ENCODE measurements around the gene TRIP12. TPM values are rescaled to one million over a fixed set of nuclear protein-coding genes. Genes with fewer than 3 reads are reported as not detected.
A peak's percentile ranks its signal among the peaks of the same experiment; 100 is the strongest.
"Not testable (repeated sequence)": the region's sequence is repeated elsewhere in the genome, so short reads cannot be mapped to it uniquely, and the experiment has no call there.

TRIP12 gene
- total RNA-seq, result 100 to 1,000 TPM; 224 to 229 TPM

DNA sequence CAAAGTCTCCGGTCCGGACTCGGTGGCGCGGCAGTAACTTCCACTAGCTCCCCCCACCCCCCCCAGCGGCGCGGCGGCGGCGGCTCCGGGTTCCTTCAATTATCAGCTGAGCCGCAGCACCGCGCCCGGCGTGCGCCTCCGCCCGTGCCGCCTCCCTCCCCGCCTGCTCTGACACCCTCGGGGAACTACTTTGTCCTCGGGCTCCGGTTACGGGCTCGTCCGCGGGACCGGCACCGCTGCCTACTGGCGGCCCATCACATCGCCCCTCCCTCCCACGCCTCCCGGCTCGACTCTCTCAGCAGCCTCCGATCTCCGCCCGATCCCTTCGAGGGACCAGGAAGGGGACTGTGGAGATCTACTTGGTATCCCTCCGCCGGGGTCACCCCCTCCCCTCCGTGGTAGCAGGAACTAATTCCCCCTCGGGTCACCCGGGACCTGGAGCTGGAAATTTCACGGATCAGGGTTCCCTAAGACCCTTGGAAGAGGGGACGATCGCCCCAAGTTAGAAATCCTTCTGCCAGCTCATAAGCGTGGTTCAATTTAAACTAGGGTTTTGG, at the start of gene TRIP12:
Gene TRIP12 (minus strand): TSS at position 118 of the 557 bp plus-strand sequence. CDS start 41,930 bp downstream, outside the sequence.
- peak within 1 kb of the TSS; percentile 93 for H3K4me3 Mint-ChIP-seq
- H3K27ac Mint-ChIP-seq, result peak within 1 kb of the TSS; percentile 98
- peaks cover 46% of the 10 kb centered on the region for H3K36me3 Mint-ChIP-seq (ENCODE audit: low read depth)
- H3K9me3 Mint-ChIP-seq, result no peaks in the 10 kb centered on the region
- peaks cover 51% of the 10 kb centered on the region for H3K4me1 Mint-ChIP-seq
- ChIA-PET CTCF (interaction anchor here (1.8 to 3.5 kb wide), 3 partner anchors 9 to 120 kb away, joined by 4 to 21 read pairs (median 11); no protein-coding TSS in a partner anchor), POLR2A (interaction anchor here (0.6 to 4.4 kb wide), 16 partner anchors 10 to 1542 kb away, joined by 3 to 39 read pairs (median 4); partner anchors contain the start of gene NCL)
- DNase-seq, result peak; percentile 89
- no peaks in the 10 kb centered on the region for H3K27me3 Mint-ChIP-seq

DNA sequence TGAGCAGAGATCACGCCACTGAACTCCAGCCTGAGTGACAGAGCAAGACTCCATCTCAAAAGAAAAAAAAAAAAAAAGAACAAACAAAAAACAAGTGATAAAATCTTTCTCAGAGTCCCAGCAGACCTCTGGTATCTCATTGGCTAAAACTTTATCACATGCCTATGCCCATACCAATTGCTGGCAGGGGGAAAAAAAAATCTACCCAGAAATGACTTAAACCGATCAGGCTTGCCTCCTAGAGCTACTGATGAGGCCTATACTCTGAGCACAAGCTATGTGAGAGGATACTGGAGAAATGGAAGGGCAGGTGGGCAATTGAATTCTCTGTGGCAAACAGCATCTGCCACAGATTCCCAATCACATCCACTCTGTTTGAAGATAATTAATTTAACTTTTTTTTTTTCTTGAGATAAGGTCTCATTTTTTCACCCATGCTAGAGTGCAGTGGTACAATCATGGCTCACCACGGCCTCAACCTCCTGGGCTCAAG, 49.5 kb upstream of the TRIP12 start:
- Mint-ChIP-seq H3K4me3 (no peak overlapping the region), H3K36me3 (ENCODE audit: low read depth) (no peaks in the 10 kb centered on the region), H3K4me1 (no peaks in the 10 kb centered on the region), H3K27ac (no peak overlapping the region), H3K9me3 (no peaks in the 10 kb centered on the region), H3K27me3 (no peaks in the 10 kb centered on the region)
- DNase-seq, result no peak
- ChIA-PET POLR2A (no interaction called here), CTCF (no interaction called here)

DNA sequence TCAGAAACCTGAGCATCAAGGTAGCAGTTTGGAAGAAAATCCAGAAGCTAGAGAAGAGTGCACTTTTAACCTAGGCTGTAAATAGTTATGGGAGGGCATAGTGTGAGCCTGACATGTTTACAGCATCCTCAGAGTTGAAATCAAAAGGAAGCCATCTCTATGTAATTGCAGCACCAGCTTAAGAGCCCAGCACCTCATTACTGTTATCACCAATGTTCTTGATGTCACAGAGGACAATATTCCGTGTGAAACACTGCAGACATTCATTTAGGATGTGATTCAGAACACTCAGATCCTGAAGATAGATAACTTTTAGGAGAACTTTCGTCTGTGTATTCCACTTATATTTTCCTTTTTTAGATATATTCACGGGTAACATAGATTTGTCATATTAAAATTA, 48.6 kb upstream of the TRIP12 start:
- CTCF ChIA-PET, result no interaction called here
- no peak overlapping the region for H3K4me3 Mint-ChIP-seq
- H3K9me3 Mint-ChIP-seq, result no peaks in the 10 kb centered on the region
- no peaks in the 10 kb centered on the region for H3K27me3 Mint-ChIP-seq
- no peak overlapping the region for H3K27ac Mint-ChIP-seq
- POLR2A ChIA-PET, result no interaction called here
- H3K36me3 Mint-ChIP-seq (ENCODE audit: low read depth), result no peaks in the 10 kb centered on the region
- H3K4me1 Mint-ChIP-seq, result no peaks in the 10 kb centered on the region
- no peak for DNase-seq

DNA sequence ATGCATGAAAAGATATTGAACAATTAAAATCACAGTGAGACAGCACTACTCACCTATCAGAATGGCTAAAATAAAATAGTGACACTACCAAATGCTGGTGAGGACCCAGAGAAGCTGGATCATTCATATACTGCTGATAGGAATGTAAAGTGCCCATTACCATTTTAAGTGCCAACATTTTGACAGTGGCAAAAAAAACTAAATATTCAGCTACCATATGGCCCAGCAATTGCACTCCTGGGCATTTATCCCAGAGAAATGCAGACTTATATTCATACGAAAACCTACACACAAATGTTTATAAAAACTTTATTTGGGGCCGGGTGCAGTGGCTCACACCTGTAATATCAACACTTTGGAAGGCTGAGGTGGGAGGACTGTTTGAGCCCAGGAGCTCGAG, 48.1 kb upstream of the TRIP12 start:
- Mint-ChIP-seq H3K27me3 (no peaks in the 10 kb centered on the region), H3K4me1 (no peaks in the 10 kb centered on the region), H3K9me3 (no peaks in the 10 kb centered on the region), H3K36me3 (ENCODE audit: low read depth) (no peaks in the 10 kb centered on the region), H3K27ac (no peak overlapping the region), H3K4me3 (no peak overlapping the region)
- DNase-seq, result no peak
- POLR2A ChIA-PET, result no interaction called here
- CTCF ChIA-PET, result no interaction called here

DNA sequence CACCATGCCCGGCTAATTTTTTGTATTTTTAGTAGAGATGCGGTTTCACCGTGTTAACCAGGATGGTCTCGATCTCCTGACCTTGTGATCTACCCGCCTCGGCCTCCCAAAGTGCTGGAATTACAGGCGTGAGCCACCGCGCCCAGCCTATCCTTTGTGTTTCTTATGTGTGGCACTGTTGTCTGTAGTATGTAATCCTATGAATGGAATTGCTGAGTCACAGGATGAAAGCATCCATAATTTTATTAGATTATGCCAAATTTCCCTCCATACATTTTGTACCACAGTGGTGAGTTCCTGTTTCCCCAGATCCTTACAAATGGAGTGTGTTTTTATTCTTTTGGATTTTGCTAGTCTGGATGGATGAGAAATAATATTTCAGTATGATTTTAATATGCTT, 41.8 kb upstream of the TRIP12 start:
- POLR2A ChIA-PET; H3K36me3 Mint-ChIP-seq (ENCODE audit: low read depth); H3K27ac Mint-ChIP-seq; DNase-seq; H3K4me3 Mint-ChIP-seq; H3K9me3 Mint-ChIP-seq; H3K27me3 Mint-ChIP-seq; H3K4me1 Mint-ChIP-seq; CTCF ChIA-PET: not testable (repeated sequence)

DNA sequence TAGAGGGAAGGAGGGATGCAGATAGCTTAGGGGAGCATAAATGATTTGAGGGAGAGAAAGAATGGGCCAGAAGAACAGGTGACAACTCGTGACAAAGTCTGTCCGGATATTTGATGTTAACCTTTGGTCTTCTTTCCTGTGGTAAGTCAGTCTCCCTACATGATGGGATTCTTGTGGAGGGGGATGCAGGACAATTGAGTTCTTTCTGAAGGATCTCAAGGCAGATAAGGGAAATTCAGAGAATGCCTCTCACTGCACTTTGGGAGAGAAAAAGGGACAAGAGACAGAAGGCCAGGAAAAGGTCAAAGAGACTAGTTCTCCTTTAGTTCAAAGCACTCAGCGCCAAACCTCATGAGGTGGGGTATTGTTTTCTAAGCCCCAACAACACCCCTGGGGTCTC, 34.7 kb upstream of the TRIP12 start:
- Mint-ChIP-seq H3K4me1 (no peaks in the 10 kb centered on the region), H3K36me3 (ENCODE audit: low read depth) (no peaks in the 10 kb centered on the region), H3K27ac (no peak overlapping the region), H3K27me3 (no peaks in the 10 kb centered on the region), H3K4me3 (no peak overlapping the region), H3K9me3 (no peaks in the 10 kb centered on the region)
- CTCF ChIA-PET, result no interaction called here
- POLR2A ChIA-PET, result no interaction called here
- no peak for DNase-seq

DNA sequence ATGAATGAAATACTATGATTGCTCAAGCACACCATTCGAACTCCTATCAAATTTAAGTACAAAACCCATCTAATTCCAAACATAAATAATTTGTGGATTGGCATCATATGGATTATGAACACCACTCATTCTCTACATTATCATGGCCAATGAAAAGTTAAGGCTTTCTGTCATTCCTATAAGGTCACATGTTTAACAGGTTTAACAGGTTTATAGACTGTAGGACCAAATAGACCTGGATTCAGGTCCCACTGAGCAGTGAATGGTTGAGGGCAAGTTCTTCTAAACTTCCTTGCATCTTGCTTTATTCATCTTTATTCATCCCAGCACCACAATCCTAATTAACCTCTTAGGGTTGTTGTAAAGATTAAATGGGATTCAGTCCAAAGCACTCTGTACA, 33.9 kb upstream of the TRIP12 start:
- CTCF ChIA-PET, result no interaction called here
- DNase-seq, result no peak
- Mint-ChIP-seq H3K4me1 (no peaks in the 10 kb centered on the region), H3K27ac (no peak overlapping the region), H3K27me3 (no peaks in the 10 kb centered on the region), H3K36me3 (ENCODE audit: low read depth) (no peaks in the 10 kb centered on the region), H3K9me3 (no peaks in the 10 kb centered on the region), H3K4me3 (no peak overlapping the region)
- POLR2A ChIA-PET, result no interaction called here

DNA sequence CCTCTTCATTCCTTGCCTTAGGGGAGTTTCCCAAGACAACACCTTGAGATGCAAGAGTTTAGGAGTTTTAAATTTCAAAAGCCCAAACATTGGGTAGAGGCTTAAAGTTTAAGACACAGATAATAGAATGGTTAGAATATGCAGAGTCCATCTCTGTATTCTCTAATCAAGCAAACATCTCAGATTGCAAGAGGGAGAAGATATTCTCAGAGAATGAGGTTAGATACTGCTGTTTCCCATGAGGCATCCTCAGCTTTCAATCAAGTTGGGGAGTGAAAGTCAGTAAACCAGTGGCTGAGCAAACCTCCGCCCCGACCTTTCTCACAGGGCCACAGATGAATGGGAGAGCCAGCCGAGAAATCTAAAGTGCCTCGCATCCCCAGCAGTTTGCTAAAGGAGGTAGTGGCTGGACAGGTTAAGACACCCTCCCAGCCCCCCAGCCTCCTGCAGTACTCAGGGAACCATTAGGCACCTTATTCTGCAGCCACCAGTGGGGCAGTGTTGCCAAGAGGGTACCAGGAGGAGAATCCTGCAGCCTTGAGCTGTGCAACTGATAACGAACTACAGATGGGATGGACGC, 30.5 kb upstream of the TRIP12 start:
- peaks cover 4% of the 10 kb centered on the region for H3K4me1 Mint-ChIP-seq
- ChIA-PET CTCF (no interaction called here), POLR2A (no interaction called here)
- H3K27me3 Mint-ChIP-seq, result no peaks in the 10 kb centered on the region
- H3K4me3 Mint-ChIP-seq, result no peak overlapping the region
- no peaks in the 10 kb centered on the region for H3K9me3 Mint-ChIP-seq
- no peak overlapping the region for H3K27ac Mint-ChIP-seq
- H3K36me3 Mint-ChIP-seq (ENCODE audit: low read depth), result no peaks in the 10 kb centered on the region
- no peak for DNase-seq

DNA sequence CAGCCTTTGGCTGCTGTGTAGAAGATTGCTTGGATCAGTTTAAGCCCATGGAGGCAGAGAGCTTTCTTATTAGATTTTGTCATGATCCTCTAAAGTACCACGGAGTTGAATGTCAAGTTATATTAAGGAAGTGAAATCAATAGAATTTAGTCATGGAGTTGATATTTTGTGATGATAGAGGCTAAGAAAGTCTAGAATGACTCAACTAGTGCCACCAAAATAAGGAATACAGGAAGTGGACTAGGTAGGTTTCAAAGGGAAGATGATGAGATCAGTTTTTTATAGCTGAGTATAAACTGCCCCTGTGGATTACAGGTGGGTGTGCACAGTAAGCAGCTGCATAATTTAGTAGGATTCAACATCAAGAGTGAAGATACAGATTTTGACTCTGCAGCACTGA, 25.7 kb upstream of the TRIP12 start:
- no peak overlapping the region for H3K27ac Mint-ChIP-seq
- CTCF ChIA-PET, result no interaction called here
- no peaks in the 10 kb centered on the region for H3K36me3 Mint-ChIP-seq (ENCODE audit: low read depth)
- H3K27me3 Mint-ChIP-seq, result no peaks in the 10 kb centered on the region
- POLR2A ChIA-PET, result no interaction called here
- DNase-seq, result no peak
- no peak overlapping the region for H3K4me3 Mint-ChIP-seq
- peaks cover 8% of the 10 kb centered on the region for H3K4me1 Mint-ChIP-seq
- H3K9me3 Mint-ChIP-seq, result no peaks in the 10 kb centered on the region

DNA sequence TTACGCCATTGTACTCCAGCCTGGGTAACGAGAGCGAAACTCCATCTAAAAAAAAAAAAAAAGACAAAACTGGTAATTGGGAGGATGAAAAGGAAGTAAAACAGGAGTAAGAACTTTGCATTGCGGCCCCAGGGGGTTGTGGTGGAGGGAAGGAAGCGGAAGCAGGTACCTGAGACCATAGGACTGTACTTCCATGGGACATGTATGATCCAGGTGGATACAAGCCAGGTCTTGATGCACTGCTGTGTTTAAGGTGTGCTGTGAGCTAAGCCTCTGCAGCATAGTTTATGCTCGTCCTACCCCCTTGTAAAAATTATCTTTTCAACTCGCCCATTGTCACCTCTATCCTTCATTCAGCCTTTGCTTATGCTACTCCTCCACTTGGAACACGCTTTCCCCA, 24.2 kb upstream of the TRIP12 start:
- H3K27me3 Mint-ChIP-seq, result no peaks in the 10 kb centered on the region
- no peak for DNase-seq
- POLR2A ChIA-PET, result no interaction called here
- H3K4me3 Mint-ChIP-seq, result no peak overlapping the region
- CTCF ChIA-PET, result interaction anchor here (0.7 kb wide), 1 partner anchor 105 kb away, joined by 4 read pairs; no protein-coding TSS in a partner anchor
- no peaks in the 10 kb centered on the region for H3K9me3 Mint-ChIP-seq
- no peaks in the 10 kb centered on the region for H3K36me3 Mint-ChIP-seq (ENCODE audit: low read depth)
- peaks cover 8% of the 10 kb centered on the region for H3K4me1 Mint-ChIP-seq
- H3K27ac Mint-ChIP-seq, result no peak overlapping the region

DNA sequence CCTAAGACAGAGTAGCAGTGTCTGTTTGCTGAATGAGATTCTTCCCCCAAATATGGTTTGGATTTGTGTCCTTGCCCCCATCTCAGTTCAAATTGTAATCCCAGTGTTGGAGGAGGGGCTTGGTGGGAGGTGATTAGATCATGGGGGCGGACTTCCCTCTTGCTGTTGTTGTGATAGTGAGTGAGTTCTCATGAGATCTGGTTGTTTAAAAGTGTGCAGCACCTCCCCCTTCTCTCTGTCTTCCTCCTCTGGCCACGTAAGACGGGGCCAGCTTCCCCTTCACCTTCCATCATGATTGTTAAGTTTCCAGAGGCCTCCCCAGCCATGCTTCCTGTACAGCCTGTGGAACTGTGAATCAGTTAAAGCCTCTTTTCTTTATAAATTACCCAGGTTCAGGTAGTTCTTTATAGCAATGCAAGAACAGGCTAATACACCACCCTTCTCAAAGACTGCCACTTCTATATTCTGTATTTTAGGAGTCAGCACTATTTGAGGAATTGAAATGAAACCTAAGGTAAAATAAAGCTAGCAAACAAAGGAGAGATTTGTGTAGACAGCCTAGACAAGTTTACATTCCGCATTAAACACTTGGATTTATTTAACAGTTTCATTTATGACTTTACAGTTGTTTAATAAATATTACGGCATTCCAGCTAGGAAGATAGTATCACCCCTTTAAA, 22.1 kb upstream of the TRIP12 start:
- POLR2A ChIA-PET, result no interaction called here
- Mint-ChIP-seq H3K27ac (no peak overlapping the region), H3K36me3 (ENCODE audit: low read depth) (no peaks in the 10 kb centered on the region), H3K9me3 (peaks cover 1% of the 10 kb centered on the region), H3K4me1 (peaks cover 8% of the 10 kb centered on the region), H3K4me3 (no peak overlapping the region), H3K27me3 (no peaks in the 10 kb centered on the region)
- DNase-seq, result no peak
- CTCF ChIA-PET, result no interaction called here

DNA sequence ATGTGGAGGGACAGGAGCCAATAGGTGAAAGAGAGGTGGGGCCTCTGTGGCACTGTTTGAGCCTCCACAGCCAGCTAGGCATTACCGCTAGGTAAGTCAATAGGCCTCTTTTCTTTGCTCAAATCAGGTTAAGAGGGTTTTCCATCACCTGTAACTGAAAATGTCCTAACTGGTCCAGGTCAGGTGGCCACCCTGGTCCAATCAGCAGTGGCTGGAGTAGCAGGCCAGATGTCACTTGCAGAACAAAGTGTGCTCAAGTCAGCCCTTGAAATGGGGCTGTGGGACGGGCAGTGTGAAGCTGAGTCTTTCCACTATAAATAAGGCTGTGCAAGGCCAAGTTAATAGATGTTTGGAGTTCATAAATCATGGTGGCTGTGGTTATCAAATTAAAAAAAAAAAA, 21.4 kb upstream of the TRIP12 start:
- ChIA-PET CTCF (no interaction called here), POLR2A (no interaction called here)
- no peaks in the 10 kb centered on the region for H3K36me3 Mint-ChIP-seq (ENCODE audit: low read depth)
- no peak overlapping the region for H3K4me3 Mint-ChIP-seq
- H3K9me3 Mint-ChIP-seq, result peaks cover 1% of the 10 kb centered on the region
- DNase-seq, result no peak
- H3K27me3 Mint-ChIP-seq, result no peaks in the 10 kb centered on the region
- no peak overlapping the region for H3K27ac Mint-ChIP-seq
- H3K4me1 Mint-ChIP-seq, result peaks cover 8% of the 10 kb centered on the region

DNA sequence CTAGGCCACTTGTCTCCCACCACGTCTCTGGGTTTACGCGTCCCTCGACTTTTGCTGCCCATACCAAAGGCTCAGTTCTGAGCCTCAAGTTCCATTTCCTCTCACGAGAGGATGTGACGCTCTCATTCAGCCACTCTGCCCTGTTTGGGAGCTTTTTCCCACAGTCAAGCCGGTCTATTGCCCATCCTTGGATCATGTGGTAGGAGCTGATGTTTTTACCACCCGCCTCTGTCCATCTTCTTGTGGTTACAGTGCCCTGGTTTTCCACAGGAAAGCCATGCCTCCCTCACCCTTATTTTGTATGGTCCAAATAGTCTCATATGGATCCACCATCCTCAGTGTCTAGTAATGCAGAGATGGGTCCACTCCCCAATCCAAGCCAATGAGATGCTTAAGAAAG, 20.9 kb upstream of the TRIP12 start:
- H3K27me3 Mint-ChIP-seq, result no peaks in the 10 kb centered on the region
- H3K9me3 Mint-ChIP-seq, result peaks cover 1% of the 10 kb centered on the region
- H3K4me1 Mint-ChIP-seq, result peaks cover 8% of the 10 kb centered on the region
- CTCF ChIA-PET, result no interaction called here
- no peaks in the 10 kb centered on the region for H3K36me3 Mint-ChIP-seq (ENCODE audit: low read depth)
- no peak overlapping the region for H3K27ac Mint-ChIP-seq
- no peak overlapping the region for H3K4me3 Mint-ChIP-seq
- POLR2A ChIA-PET, result no interaction called here
- no peak for DNase-seq

DNA sequence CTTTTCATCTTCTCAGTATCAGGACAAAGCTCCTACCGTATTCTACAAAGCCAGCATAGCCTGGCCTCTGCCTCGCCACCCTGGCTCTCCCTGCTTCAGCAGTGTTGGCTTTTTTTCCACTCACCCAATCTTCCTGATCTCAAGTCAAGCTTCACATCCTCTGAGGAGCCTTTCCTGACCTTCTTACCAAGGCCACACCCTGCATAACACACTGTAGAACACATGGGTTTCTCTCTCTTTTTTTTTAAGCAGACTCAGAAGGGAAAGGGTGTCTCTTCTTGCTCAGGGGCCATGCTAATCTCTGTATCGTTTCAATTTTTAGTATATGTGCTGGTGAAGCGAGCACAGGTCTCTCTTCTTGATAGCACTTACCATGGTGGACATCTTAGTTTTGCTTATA, 15.7 kb upstream of the TRIP12 start:
- Mint-ChIP-seq H3K27ac (no peak overlapping the region), H3K9me3 (peaks cover 1% of the 10 kb centered on the region), H3K4me3 (no peak overlapping the region), H3K27me3 (no peaks in the 10 kb centered on the region), H3K36me3 (ENCODE audit: low read depth) (no peaks in the 10 kb centered on the region), H3K4me1 (peaks cover 3% of the 10 kb centered on the region)
- POLR2A ChIA-PET, result no interaction called here
- DNase-seq, result no peak
- CTCF ChIA-PET, result no interaction called here

Data from activated CD4-positive, alpha-beta memory T cell treated with anti-CD3 and anti-CD28 coated beads, Interleukin-2, amount 10 ng/mL, durations not matched to agents 7 days and 5 days (primary cell).